GM19238 (cell line): ENCODE results near the gene FAM118B.

Experiments
- DNase-seq: peaks from one replicate; pipeline ENCODE4 v3.0.0; 2011; ENCODE audit warnings: low spot score; ENCODE audit not compliant: insufficient read length

FAM118B gene

GRCh38 chr11:126186708-126187529 is 24.7 kb upstream of the FAM118B start:
- no peak for DNase-seq

GRCh38 chr11:126188332-126189108 is 23.1 kb upstream of the FAM118B start:
- peak; percentile 61 for DNase-seq

GRCh38 chr11:126189109-126189929 is 22.3 kb upstream of the FAM118B start:
- DNase-seq, result no peak

- no peak for DNase-seq
These were observed 20.8 kb upstream of the FAM118B start for GRCh38 chr11:126190792-126191191.

GRCh38 chr11:126191379-126192073 is 20.1 kb upstream of the FAM118B start:
- no peak for DNase-seq

GRCh38 chr11:126192361-126192760 is 19.2 kb upstream of the FAM118B start:
- no peak for DNase-seq

DNA sequence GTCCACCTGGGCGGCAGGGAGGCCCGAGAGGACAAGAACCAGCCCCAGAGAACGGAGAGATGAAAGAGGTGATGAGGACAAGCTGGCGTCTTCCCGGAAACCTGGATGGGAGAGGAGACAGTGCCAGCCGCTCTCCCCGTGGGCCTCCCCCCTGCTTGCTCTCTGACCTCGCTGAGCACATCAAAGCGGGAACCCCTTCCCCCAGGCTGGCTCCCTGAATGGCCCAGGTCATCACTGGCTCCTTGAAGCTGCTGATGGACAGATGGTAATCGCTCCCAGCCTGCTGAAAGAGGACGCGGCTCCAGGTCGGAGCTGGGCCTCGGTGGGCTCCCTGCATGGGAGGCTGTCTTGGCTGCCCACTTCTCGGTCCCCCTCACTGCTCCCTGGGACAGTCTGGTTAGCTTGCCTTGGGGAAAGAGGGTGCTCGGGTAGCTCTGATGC is 18.5 kb upstream of the FAM118B start:
- no peak for DNase-seq

GRCh38 chr11:126194121-126194543 is 17.4 kb upstream of the FAM118B start:
- no peak for DNase-seq

- DNase-seq, result no peak
These were observed 16.5 kb upstream of the FAM118B start for GRCh38 chr11:126195119-126195518.

- DNase-seq, result no peak
These were observed 14.2 kb upstream of the FAM118B start for GRCh38 chr11:126197277-126197939.

DNA sequence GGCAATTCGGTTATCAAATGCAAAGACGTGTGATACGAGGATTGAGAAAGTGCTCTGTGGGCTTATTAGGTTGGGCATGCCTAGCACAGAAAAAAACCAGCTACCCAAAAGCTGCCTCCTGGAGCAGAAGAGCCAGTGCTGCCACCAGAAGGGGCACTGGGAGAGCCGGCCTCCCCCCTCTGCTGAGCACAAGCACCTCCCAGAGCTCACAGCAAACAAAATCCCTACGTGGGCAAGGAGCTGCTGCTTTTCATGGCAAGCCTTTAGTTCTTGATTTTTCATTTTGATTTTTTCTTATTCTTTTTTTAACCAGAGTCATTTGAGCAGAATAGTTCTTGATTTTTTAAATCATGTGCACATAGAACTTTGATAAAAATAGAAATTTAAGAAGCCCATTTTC is 12.9 kb upstream of the FAM118B start:
- DNase-seq, result no peak

DNA sequence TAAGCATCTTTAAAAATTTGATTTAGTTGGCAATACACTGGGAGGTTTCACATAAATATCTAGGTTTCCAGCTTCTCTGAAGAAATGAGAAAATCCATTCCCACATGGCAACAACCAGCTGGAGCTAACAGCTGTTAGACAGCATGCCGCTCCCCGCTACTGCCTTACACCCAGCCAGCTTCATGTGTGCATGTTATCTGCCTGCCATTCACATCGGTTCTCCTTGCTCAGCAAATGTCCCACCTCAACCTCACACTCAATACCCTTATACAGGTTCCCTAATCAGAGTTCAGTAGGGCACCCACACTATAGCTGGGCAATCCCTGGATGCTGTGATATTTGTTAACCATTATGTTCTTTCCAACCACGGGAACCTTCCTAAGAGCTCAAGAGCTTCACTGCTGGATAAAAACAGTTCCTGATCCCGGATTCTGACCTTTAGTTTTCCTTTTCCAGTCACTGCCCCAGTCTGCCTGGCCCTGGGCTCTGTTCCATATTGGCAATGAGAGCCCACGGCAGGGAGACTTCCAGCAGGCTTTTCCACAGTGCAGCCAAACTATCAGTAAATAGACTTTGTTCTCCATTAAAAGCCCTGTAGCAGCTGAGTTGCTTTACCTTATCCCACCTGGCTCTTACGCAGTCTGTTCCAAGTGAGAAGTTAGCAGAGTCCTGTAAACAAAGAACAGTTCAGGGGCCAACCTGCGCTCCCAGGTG is 8.8 kb upstream of the FAM118B start:
- no peak for DNase-seq

DNA sequence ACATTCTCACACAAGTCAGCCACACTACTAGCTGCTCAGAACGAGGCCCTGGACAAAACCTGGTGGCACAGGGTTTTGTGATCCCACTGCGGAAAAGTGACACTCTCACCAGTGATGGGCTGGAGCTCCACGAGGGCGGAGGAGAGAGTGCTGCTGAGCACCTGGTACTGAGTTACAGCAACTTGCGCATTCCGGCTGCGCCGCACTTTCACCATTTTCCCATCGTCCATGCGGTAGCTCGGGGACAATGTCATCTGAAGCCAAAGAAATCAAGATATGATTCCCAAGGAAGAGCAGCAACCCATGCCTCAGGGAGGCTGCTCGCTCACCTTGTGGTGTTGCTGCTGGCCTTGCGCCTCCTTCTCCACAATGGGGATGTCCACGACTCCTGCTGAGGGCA is 6.2 kb upstream of the FAM118B start:
- no peak for DNase-seq

GRCh38 chr11:126207896-126208295 is 3.7 kb upstream of the FAM118B start:
- DNase-seq, result no peak

GRCh38 chr11:126210871-126211235 is 729 bp upstream of the FAM118B start:
- no peak for DNase-seq

GRCh38 chr11:126212089-126212660 is 593 bp downstream of the FAM118B start:
- no peak for DNase-seq

DNA sequence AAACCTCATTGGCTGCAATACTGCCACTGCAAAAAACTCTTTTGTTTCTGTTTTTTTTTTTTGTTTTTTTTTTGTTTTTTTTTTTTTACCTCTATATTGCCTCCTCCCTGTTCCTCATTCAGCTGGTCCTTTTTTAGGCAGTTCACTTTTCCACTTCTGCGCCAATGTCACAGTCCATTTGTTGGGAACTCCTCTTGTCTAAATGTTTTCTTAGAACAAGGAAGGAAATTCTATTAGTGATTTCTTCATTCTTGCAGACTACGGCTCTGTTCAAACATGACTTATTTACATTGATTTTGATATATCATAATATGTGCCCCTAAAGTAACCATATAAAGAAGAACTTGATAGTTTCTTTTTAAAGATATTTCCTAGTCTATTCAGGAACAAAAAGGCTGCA is 2.9 kb downstream of the FAM118B start:
- DNase-seq, result no peak

- DNase-seq, result no peak
These were observed 3.3 kb downstream of the FAM118B start for GRCh38 chr11:126214841-126215240.

DNA sequence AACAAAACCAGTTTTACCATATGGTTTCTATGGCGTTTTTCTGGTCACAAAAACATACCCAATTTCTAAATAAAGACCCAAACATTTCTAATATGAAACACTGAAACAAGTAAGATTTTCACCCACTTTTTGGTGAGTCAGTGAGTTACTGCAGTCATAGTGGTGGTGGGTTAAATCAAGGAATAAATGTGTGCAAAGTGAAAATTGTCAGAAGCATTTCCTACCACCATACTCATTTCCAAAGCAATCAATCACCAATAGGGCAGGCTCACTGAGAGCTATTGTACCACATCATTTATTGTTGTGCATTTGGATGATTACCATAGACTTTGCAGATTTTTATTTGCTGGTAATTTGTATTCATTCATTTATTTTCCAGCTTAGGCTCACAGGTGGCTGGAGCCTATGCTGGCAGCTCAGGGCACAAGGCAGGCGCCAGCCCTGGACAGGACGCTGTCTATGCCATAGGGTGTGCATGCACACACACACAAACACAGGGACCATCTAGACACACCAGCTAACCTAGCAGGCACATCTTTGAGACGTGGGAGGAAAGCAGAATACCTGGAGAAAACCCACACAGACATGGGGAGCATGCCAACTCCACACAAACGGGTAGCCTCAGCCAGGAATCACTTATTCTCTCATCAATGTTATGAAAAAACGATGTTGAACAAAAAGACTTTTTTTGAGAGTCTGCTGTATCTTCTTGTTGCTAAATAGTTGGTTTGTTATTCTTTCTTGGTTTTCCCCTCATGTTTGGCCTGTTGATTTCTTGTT is 5.1 kb downstream of the FAM118B start:
- DNase-seq, result no peak
